K562 (cell line): ENCODE results near the gene SCAP. TPM values are rescaled to one million over a fixed set of nuclear protein-coding genes. Genes with fewer than 3 reads are reported as not detected.
A peak's percentile ranks its signal among the peaks of the same experiment; 100 is the strongest.

ENCODE experiments used
- ATAC-seq: fragments of 200-7000 bp; cut with Tn5 transposase; 3 replicates; pipeline ENCODE4 v1.9.1; 2020; ENCODE audit warnings: moderate library complexity
- BruUV-seq: library from RNA; stranded (reverse); fragments of 400-500 nt; replicated peaks from 2 replicates; lab custom pipeline; 2021; lab: Mats Ljungman, UMichigan
- CTCF ChIA-PET: fragments of 300-600 bp; formaldehyde crosslinking; extraction: SDS; loops from one replicate; lab custom pipeline; 2021; ENCODE audit warnings: low intra/inter-chr PET ratio; lab: Yijun Ruan, JAX
- POLR2A ChIA-PET: fragments of 300-600, 350-650 bp; sonication (Branson Sonifier 250); formaldehyde crosslinking; extraction: SDS; loops from one replicate; lab custom pipeline; 2021; ENCODE audit warnings: antibody characterized with exemption, inconsistent platforms; lab: Yijun Ruan, JAX
- DNase-seq, 4 experiments: peaks; one replicate each; pipeline versions ENCODE4 v3.0.0 to v3.0.0-alpha.2; 2011 to 2018; ENCODE audit warnings: low spot score in 3 of 4, mixed read lengths in 3 of 4; ENCODE audit errors: extremely low read depth in 1 of 4
- FAIRE-seq: peaks from 2 replicates; lab custom pipeline; 2011; peaks lifted over from hg19 to GRCh38; lab: Jason Lieb, UNC
- H2AFZ ChIP-seq: 2 replicates; pipeline ENCODE4 v1.6.0; 2011; ENCODE audit warnings: low read depth, low read length, control low read depth, inconsistent platforms
- H3K27ac ChIP-seq: fragments of 200-600 bp; 3 replicates; pipeline ENCODE4 v1.8.0; 2011; ENCODE audit warnings: low read depth, mild to moderate bottlenecking, control low read depth, inconsistent platforms, low read length, moderate library complexity, mixed read lengths; ENCODE audit errors: extremely low read depth
- H3K27me3 ChIP-seq, 2 experiments: fragments of 300-600 bp in 1 of 2; 2 replicates in 1 of 2; 3 replicates in 1 of 2; pipeline versions ENCODE4 v1.6.0 to v1.8.0; 2011; ENCODE audit warnings: inconsistent platforms in 2 of 2, low read length in 2 of 2, mild to moderate bottlenecking in 1 of 2, mixed read lengths in 1 of 2, moderate library complexity in 1 of 2; ENCODE audit not compliant: control insufficient read depth in 2 of 2, insufficient read depth in 2 of 2
- H3K36me3 ChIP-seq: fragments of 300-600 bp; 3 replicates; pipeline ENCODE4 v1.8.0; 2011; ENCODE audit warnings: mild to moderate bottlenecking, low read length, inconsistent platforms; ENCODE audit not compliant: control insufficient read depth, insufficient read depth
- H3K4me1 ChIP-seq, 2 experiments: fragments of 200-600 bp in 1 of 2; replicated peaks in 1 of 2; 2 replicates in 1 of 2; 3 replicates in 1 of 2; pipeline versions ENCODE4 v1.5.1 to v1.8.0; 2011; ENCODE audit warnings: inconsistent platforms in 2 of 2, low read length in 2 of 2, mild to moderate bottlenecking in 1 of 2, mixed read lengths in 1 of 2, moderate library complexity in 1 of 2; ENCODE audit not compliant: control insufficient read depth in 2 of 2, insufficient read depth in 2 of 2
- H3K4me2 ChIP-seq: 2 replicates; pipeline ENCODE4 v1.6.1; 2011; ENCODE audit warnings: low read length, control low read depth, inconsistent platforms, mixed read lengths; ENCODE audit not compliant: insufficient read depth
- H3K4me3 ChIP-seq: fragments of 200-600 bp; sonication (generic), shearing (Covaris generic); 2 replicates; pipeline ENCODE4 v1.5.1; 2016; ENCODE audit warnings: control low read depth, inconsistent platforms
- H3K79me2 ChIP-seq: fragments of 200-600 bp; 3 replicates; pipeline ENCODE4 v1.8.0; 2011; ENCODE audit warnings: low read length, inconsistent platforms; ENCODE audit not compliant: control insufficient read depth, insufficient read depth
- H3K9ac ChIP-seq, 2 experiments: 2 replicates each; pipeline versions ENCODE4 v1.6.0 to v1.6.1; 2011; ENCODE audit warnings: low read depth in 2 of 2, low read length in 2 of 2, control low read depth in 1 of 2, inconsistent platforms in 1 of 2, mild to moderate bottlenecking in 1 of 2, mixed read lengths in 1 of 2; ENCODE audit not compliant: insufficient read depth in 1 of 2
- H3K9me1 ChIP-seq: one replicate; pipeline ENCODE4 v1.6.0; 2011; ENCODE audit warnings: inconsistent platforms, mild to moderate bottlenecking, low read length, moderate library complexity; ENCODE audit not compliant: control insufficient read depth, insufficient read depth
- H3K9me3 ChIP-seq: replicated peaks from 2 replicates; pipeline ENCODE4 v1.5.1; 2011; ENCODE audit warnings: low read depth, low read length, inconsistent platforms; ENCODE audit not compliant: control insufficient read depth, insufficient read depth
- H4K20me1 ChIP-seq: replicated peaks from 2 replicates; pipeline ENCODE4 v1.6.1; 2011; ENCODE audit warnings: low read length, inconsistent platforms, mixed read lengths; ENCODE audit not compliant: control insufficient read depth, insufficient read depth
- NRF1 ChIP-seq, 2 experiments: fragments of 450-650 bp; IDR thresholded peaks in 1 of 2; conservative IDR thresholded peaks in 1 of 2; 2 replicates each; pipeline ENCODE4 v1.6.1; 2014; ENCODE audit warnings: mild to moderate bottlenecking in 2 of 2
- POLR2G ChIP-seq: fragments of 200-400 bp; formaldehyde crosslinking; IDR thresholded peaks from 2 replicates; pipeline ENCODE4 v1.6.1; 2017; ENCODE audit warnings: low read depth, mild to moderate bottlenecking, antibody characterized with exemption, low read length, moderate library complexity
- RBM22 ChIP-seq: fragments of 200-400 bp; formaldehyde crosslinking; IDR thresholded peaks from 2 replicates; pipeline ENCODE4 v1.6.1; 2018; ENCODE audit warnings: low read length, low read depth; ENCODE audit not compliant: poor library complexity, severe bottlenecking
- XRCC4 ChIP-seq: IDR thresholded peaks from one replicate; pipeline ENCODE4 v1.6.1; 2011; ENCODE audit not compliant: insufficient read depth, insufficient read length; ENCODE audit errors: extremely low read depth
- WGBS: fragments of 100-300 bp; shearing (Covaris generic); methylation state at CpG from one replicate; pipeline ENCODE4 v1.1.6; 2016; ENCODE audit warnings: low coverage, mixed read lengths; ENCODE audit not compliant: insufficient coverage; ENCODE audit errors: missing lambda C conversion rate; 5-methylcytosine and 5-hydroxymethylcytosine counted together
- in situ Hi-C: fragments of 300-500 bp; cut with MboI; formaldehyde crosslinking; loops from 4 replicates; pipeline ENCODE4 v1.15.0; 2018; ENCODE audit warnings: inconsistent platforms, mixed read lengths
- intact Hi-C: fragments of 100-400 bp; cut with micrococcal nuclease; formaldehyde crosslinking; loops from 2 replicates; pipeline ENCODE4 v1.14.2; 2022
- polyA plus RNA-seq, 8 experiments: library from polyadenylated mRNA; depleted of rRNA in 4 of 8; stranded (reverse) in 5 of 8; unstranded in 3 of 8; fragments of >200 nt; fragmentation: Nextera tagmentation in 2 of 8; fragmentation: Illumina TruSeq in 1 of 8; extraction: Ambion mirVana in 2 of 8; extraction: Trizol in 1 of 8; gene quantifications; 2 replicates each; pipeline versions ENCODE4 v1.2.1 to v1.2.3, GENCODE V29; 2011 to 2014; ENCODE audit warnings: inconsistent platforms in 1 of 8, missing spikeins in 1 of 8
- total RNA-seq, 7 experiments: library from RNA; depleted of rRNA in 6 of 7; stranded (reverse); fragments of >200 nt in 6 of 7; fragmentation: Illumina TruSeq in 2 of 7; extraction: Trizol in 2 of 7; gene quantifications; 2 replicates each; pipeline versions ENCODE4 v1.2.1 to v1.2.3, GENCODE V29; 2011 to 2021; ENCODE audit warnings: low replicate concordance in 1 of 7

The SCAP gene
- total and polyA plus RNA-seq, 9 of the 15 experiments (the other 6 are each of a cell fraction or from before 2014, with no cell fraction given), result 2.6 to 104 (median 37.8) TPM

GRCh38 chr3:47413751-47414150 lies 62.0 kb downstream of the SCAP start:
- intact Hi-C loops, result no loop called here
- in situ Hi-C loops, result no loop called here
- H3K36me3 ChIP-seq, result peaks cover 87% of the 10 kb centered on the region; the same call in 2 of the 3 replicates
- H3K9ac ChIP-seq, result peak overlapping the region in 1 of 2 experiments; percentile 66; a peak in 2 of 4 replicates
- H3K4me3 ChIP-seq, result no peak overlapping the region
- DNase-seq, result no peak
- H3K4me2 ChIP-seq, result no peak overlapping the region
- H3K79me2 ChIP-seq, result no peaks in the 10 kb centered on the region
- H4K20me1 ChIP-seq, result peaks cover 9% of the 10 kb centered on the region; the same call in 1 of the 2 replicates
- WGBS, result 93% methylated on average over 7 of the region's 7 CpGs
- ChIA-PET CTCF (no interaction called here), POLR2A (interaction anchor here (0.9 to 1.4 kb wide), 3 partner anchors 8 to 24 kb away, joined by 3 to 4 read pairs (median 3); no protein-coding TSS in a partner anchor)
- TF ChIP-seq XRCC4 (no peak), POLR2G (peak; percentile 37), NRF1 (conservative IDR thresholded peaks at IDR 0.05 in 1 of 2, IDR thresholded peaks at IDR 0.05 in 1 of 2) (no peak), RBM22 (peak; percentile 64)
- no peak for ATAC-seq
- H3K9me1 ChIP-seq, result no peaks in the 10 kb centered on the region
- H2AFZ ChIP-seq, result no peak overlapping the region
- H3K4me1 ChIP-seq, result peaks cover 0 to 45% of the 10 kb centered on the region in 2 experiments; a peak in 1 of 5 replicates
- H3K27ac ChIP-seq, result no peak overlapping the region
- no peaks in the 10 kb centered on the region for H3K9me3 ChIP-seq
- BruUV-seq, result TSS peak; percentile 63
- H3K27me3 ChIP-seq, result no peaks in the 10 kb centered on the region
- no peak for FAIRE-seq
